Fibroblast of skin of right biceps (primary cell): ENCODE data around the gene SF1.
"Not testable (repeated sequence)": the region's sequence is repeated elsewhere in the genome, so short reads cannot be mapped to it uniquely, and the experiment has no call there.

Experiments
- DNase-seq: peaks from one replicate; pipeline ENCODE4 v3.0.0-alpha.2; 2013

The SF1 gene, protein sequence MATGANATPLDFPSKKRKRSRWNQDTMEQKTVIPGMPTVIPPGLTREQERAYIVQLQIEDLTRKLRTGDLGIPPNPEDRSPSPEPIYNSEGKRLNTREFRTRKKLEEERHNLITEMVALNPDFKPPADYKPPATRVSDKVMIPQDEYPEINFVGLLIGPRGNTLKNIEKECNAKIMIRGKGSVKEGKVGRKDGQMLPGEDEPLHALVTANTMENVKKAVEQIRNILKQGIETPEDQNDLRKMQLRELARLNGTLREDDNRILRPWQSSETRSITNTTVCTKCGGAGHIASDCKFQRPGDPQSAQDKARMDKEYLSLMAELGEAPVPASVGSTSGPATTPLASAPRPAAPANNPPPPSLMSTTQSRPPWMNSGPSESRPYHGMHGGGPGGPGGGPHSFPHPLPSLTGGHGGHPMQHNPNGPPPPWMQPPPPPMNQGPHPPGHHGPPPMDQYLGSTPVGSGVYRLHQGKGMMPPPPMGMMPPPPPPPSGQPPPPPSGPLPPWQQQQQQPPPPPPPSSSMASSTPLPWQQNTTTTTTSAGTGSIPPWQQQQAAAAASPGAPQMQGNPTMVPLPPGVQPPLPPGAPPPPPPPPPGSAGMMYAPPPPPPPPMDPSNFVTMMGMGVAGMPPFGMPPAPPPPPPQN

DNA sequence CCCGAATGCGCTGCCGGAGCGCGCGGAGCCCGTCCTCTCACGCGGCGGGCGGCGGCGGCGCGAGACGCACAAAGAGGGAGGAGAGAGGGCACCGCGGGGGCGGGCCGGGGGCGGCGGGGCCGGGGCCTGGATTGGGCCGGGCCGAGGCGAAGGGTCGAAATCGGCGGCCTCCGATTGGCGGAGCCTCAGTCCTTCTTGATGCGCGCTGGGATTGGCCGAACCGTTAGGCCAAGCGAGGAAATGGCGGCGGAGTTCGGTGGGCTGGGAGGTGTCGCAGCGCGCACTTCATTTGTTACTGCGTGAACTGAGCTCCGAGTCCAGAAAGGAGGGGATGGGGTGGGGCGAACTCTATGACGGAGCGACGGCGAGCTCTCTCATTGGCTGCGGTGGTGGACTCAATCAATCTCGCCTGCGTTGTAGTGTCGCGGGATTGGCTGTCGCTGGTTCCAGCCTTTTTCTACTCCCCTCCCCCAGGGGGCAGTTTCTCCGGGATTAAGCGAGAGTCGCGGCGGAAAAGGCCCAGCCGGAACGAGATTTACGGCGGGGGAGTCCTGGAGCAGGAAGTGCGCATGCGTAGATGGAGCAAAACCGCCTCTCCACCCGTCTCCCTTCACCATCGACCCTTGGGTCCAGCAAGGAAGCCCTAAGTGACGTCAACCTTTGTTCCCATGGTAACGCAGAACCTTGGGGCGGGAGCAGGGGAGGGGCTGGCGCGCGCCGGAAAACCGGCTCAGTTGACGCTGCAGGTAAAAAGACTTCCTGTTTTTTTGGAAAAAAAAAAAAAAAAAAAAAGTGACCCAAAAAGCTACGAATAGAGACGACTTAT is at the start of gene SF1:
SF1 (minus strand) TSS at position 70 of the 826 bp plus-strand sequence. CDS start 150 bp downstream, outside the sequence.
- DNase-seq = peak; percentile 100

DNA sequence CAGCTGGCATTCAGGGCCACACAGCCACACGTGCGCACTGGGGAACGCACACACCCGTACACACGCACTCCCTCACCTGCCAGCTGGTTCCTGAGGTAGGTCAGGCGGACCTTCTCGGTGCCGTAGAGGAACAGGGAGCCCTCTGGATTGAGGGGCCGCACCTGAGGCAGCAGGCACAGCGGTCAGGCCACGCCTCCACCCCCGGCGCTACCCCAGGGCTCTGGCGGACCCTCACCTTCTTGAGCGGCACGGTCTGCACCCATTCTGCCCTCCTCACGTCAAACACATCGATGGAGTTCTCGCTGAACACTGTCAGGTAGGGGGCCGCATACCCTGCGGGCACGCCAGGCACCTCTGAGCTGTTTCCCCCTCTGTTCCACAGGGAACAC is 49.1 kb upstream of the SF1 start:
- no peak for DNase-seq

GRCh38 chr11:64826578-64827450 is 48.5 kb upstream of the SF1 start:
- no peak for DNase-seq

DNA sequence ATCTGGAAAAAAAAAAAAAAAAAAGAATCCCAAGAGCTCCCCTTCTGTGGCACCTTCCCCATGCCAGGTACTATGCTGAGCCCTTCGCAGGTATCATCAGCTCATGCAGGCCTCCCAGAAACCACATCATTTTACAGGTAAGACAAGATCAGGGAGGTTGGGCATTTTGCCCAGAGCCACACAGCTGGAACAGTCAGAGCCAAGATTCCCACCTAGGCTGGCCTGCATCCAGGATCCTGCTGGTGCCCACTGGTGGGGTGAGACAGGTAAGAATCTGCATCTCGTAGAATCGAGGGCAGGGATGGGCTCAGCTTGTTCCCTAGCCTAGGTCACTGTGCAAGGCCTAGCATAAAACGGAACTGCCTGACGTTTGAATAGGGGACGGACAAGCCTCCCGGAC is 47.7 kb upstream of the SF1 start:
- DNase-seq = no peak

- no peak for DNase-seq
These were observed 45.3 kb upstream of the SF1 start for GRCh38 chr11:64823568-64824119.

DNA sequence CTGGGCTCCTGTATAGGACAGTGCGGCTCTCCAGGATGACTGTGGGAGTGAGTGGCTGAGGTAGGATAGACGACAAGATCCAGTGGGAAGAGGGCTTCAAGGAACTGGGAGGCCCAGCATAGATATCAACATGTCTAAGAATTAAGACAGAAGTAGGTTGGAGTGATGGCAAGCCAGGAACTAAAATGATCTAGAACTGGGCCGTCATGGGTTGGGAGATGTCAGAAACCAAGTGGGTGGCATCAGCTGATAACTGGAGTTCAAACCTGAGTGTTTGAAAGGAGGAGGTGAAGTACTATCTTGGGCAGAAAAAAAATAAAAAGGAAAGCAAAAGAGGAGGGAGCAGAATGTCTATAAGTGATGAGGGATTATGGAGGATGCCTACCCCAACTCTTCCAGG is 39.1 kb upstream of the SF1 start:
- no peak for DNase-seq

DNA sequence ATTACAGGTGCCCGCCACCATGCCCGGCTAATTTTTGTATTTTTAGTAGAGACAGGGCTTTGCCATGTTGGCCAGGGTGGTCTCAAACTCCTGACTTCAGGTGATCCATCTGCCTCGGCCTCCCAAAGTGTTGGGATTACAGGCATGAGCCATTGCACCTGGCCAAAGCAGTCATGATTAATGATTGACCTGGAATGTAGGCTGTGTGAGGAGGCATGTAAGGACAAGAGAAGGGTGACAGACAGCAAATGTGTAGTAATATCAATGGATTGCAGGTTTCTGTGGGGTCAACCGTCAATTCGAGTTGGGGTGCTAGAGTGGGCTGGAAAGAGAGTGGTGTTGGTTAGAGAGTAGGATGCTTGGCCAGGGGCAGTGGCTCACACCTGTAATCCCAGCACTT is 37.1 kb upstream of the SF1 start:
- DNase-seq = not testable (repeated sequence)

GRCh38 chr11:64814712-64815187 is 36.4 kb upstream of the SF1 start:
- no peak for DNase-seq

DNA sequence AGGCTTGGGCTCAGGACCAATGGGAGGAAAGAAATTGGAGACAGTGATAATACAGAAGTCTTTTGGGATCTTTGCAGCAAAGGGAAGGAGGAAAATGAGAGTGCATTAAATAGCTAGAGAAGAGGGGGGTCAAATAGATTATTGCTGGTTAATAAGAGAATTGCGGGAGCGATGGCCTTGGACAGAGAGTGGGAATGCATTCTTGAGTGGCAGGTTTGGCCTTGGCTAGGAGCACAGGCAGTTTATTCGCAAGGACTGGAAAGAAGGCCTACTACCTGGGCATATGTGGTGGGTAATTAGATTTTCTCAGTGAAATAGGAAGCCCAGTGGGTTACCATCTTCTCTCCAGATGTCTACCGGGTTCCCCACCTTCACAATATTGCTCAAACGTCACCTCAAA is 35.5 kb upstream of the SF1 start:
- DNase-seq = no peak

GRCh38 chr11:64810891-64811272 is 32.5 kb upstream of the SF1 start:
- DNase-seq = no peak

DNA sequence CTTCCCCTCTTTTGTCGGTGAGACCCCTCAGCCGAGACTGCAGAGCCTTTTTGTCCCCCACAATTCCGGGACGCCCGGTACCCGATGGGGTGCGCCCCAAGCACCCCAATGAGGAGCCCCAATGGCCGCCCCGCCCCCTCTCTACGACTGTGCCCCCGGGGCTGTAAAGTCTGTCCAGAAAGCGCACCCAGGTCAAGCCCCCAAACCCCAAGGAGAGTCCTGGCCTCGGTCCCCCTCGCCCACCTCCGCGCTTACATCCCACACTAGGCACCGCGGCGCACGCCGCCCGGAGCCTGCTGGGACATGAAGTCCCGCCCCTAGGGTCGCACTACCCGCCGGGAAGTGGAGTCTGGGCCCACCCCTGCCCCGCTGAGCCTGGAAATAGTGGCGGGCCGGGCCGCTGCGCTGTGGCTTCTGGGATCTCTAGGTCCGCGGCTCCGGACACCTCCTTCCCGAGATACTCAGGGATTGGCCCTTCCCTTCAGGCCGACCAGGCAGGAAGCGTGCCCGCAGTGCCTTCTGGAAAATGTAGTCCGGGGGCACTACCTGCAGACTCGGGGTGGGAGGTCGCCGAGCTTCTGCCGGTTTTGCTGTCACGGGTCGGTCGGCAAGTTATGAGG is 32.0 kb upstream of the SF1 start, which contains the start of gene MEN1:
MEN1 (minus strand) TSS at position 281 of the 620 bp plus-strand sequence. CDS start 442 bp downstream, outside the sequence.
- peak; percentile 96 for DNase-seq

DNA sequence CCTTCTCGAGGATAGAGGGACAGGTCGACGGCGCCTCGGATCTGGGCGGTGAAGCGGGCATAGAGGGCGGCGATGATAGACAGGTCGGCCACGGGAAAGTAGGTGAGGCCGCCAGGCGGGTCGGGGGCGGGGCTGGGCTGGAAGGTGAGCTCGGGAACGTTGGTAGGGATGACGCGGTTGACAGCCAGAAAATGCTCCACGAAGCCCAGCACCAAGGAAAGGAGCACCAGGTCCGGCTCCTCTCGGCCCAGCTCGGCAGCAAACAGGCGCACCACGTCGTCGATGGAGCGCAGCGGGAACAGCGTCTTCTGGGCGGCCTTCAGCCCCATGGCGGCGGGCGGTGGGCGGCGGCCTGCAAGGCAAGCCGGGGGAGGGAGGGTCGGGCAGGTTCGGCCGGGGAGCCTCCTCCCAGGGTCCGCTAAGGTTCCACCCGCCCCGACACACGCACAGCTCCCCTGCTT is 31.5 kb upstream of the SF1 start:
- no peak for DNase-seq

GRCh38 chr11:64805481-64805880 is 27.1 kb upstream of the SF1 start:
- no peak for DNase-seq

GRCh38 chr11:64804346-64805210 is 26.2 kb upstream of the SF1 start:
- no peak for DNase-seq

DNA sequence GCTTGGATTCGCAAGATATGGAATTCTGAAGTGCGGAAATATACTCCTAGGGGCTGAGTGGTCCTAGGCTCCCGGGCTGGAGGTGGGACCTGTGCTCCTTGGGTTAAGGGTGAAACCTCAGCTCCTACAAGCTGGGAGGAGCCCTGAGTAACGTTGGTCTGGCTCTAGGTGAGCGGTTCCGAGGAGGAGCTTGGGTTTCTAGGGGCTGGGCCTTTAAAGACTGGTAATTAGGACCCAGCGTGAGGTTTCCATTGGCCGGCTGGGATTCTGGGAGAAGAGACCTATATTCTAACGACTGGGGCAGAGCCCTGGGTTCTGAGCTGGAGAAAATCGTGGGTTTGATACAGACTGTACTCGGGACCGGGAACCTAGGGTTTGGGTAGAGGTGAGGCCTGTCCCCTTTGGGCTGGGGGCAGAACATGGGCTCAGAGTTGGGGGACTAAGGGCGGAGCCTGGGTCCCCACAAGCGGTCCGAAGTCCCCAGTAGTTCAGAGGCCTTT is 25.6 kb upstream of the SF1 start:
- DNase-seq = no peak

GRCh38 chr11:64803158-64803845 is 25.0 kb upstream of the SF1 start, which contains the start of gene MAP4K2:
MAP4K2 (minus strand) TSS chr11:64803214; CDS start chr11:64803149, 65 bp downstream.
- DNase-seq = peak; percentile 83

- no peak for DNase-seq
These were observed 24.2 kb upstream of the SF1 start for GRCh38 chr11:64802370-64803157.

DNA sequence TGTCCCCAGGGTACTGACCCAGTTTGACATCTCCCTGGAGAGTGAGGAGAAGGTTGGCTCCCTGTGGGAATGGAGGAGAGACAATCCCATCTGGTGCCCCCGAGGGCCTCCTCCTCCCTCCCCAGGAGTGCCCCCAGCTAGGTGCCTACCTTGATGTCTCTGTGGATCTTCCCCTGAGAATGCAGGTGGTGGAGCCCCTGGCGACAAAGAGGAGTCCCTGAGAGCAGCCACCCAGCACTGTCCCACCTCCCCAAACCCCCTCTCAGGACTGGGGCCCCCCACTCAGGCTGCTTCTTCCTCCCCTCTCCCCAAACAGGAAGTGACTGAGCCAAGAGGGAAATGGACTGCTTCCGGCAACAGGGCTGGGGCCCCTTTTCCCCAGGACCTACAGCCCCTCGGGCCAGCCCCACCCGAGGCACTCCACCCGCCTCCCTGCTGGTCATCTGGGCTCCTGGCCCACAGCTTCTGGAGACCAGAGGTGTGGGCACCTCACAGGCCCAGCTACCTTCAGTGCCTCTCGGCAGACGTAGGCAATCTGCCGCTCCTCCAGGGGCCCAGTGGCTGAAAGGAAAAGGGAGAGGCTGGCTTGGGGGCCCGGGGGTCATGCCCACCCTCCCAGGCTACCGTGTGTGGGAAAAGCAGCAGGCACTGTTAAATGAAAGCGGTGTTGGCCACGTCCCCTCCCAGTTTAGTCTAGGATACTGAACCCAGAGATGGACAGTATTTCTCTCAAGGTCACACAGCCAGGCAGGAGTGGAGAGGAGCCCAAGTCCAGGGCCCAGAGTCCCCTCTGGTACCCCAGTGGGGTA is 23.4 kb upstream of the SF1 start:
- no peak for DNase-seq
